ENCODE results near the gene FREY1. TPM values are rescaled to one million over a fixed set of nuclear protein-coding genes. Genes with fewer than 3 reads are reported as not detected.

The FREY1 gene
- total and polyA plus RNA-seq, 2 of the 13 experiments (the other 11 are each of a cell fraction or from before 2014, with no cell fraction given): 0.44 to 0.73 TPM

- peak; percentile 49; the same call in 1 of the 2 replicates for TF ChIP-seq CREM (IDR thresholded peaks at IDR 0.05)
- TF ChIP-seq CREM (CRISPR knock-in tag; IDR thresholded peaks at IDR 0.05): no peak
- TF ChIP-seq SP4 (CRISPR knock-in tag; IDR thresholded peaks at IDR 0.05): peak; percentile 63; the same call in 1 of the 2 replicates
- TF ChIP-seq MXD4 (CRISPR knock-in tag; IDR thresholded peaks at IDR 0.05): peak; percentile 85
- TF ChIP-seq ZMYM4 (CRISPR knock-in tag; IDR thresholded peaks at IDR 0.05): peak; percentile 27; the same call in 1 of the 2 replicates
- no peak for TF ChIP-seq TRIM22 (IDR thresholded peaks at IDR 0.05)
- no peak for TF ChIP-seq ZNF281 (CRISPR knock-in tag; IDR thresholded peaks at IDR 0.05; ENCODE audit: borderline replicate concordance)
- no peak; the same call in none of the 2 replicates for TF ChIP-seq ZNF280B (CRISPR knock-in tag; IDR thresholded peaks at IDR 0.05; ENCODE audit: borderline replicate concordance)
- TF ChIP-seq, protein P1, sequence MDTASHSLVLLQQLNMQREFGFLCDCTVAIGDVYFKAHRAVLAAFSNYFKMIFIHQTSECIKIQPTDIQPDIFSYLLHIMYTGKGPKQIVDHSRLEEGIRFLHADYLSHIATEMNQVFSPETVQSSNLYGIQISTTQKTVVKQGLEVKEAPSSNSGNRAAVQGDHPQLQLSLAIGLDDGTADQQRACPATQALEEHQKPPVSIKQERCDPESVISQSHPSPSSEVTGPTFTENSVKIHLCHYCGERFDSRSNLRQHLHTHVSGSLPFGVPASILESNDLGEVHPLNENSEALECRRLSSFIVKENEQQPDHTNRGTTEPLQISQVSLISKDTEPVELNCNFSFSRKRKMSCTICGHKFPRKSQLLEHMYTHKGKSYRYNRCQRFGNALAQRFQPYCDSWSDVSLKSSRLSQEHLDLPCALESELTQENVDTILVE (CRISPR knock-in tag; IDR thresholded peaks at IDR 0.05): peak; percentile 41
- no peak for TF ChIP-seq MEIS1 (CRISPR knock-in tag; IDR thresholded peaks at IDR 0.05; ENCODE audit: borderline replicate concordance)
- TF ChIP-seq MIER2 (CRISPR knock-in tag; IDR thresholded peaks at IDR 0.05): 0 out of 2 replicates have a peak, but pooled peaks have one; percentile 41
- peak; percentile 25; the same call in 1 of the 2 replicates for TF ChIP-seq KMT2A (CRISPR knock-in tag; IDR thresholded peaks at IDR 0.05)
- no peak; the same call in 1 of the 2 replicates for TF ChIP-seq YEATS4 (CRISPR knock-in tag; IDR thresholded peaks at IDR 0.05; ENCODE audit: borderline replicate concordance)
- TF ChIP-seq ZFYVE20 (CRISPR knock-in tag; IDR thresholded peaks at IDR 0.05; ENCODE audit: borderline replicate concordance, low read depth): no peak
- no peak for TF ChIP-seq SNRNP70 (IDR thresholded peaks at IDR 0.05; ENCODE audit: low read depth, low read length)
- no peak for TF ChIP-seq MTA3 (CRISPR knock-in tag; IDR thresholded peaks at IDR 0.05)
- no peak for TF ChIP-seq AKNA (CRISPR knock-in tag; IDR thresholded peaks at IDR 0.05; ENCODE audit: borderline replicate concordance)
Observed at GRCh38 chr11:45917623-45918330, 10.7 kb upstream of the FREY1 start, which contains the start of gene PEX16 (continued).
